Left lung (tissue), 10 donors: ENCODE measurements around the gene SBF1. TPM values are rescaled to one million over a fixed set of nuclear protein-coding genes. Genes with fewer than 3 reads are reported as not detected.

ENCODE experiments used
- ATAC-seq: fragments of 200-7000 bp; cut with Tn5 transposase; one replicate; pipeline ENCODE4 v1.9.1; 2020; ENCODE audit warnings: moderate library complexity
- DNase-seq, 4 donors: peaks; one replicate each; pipeline ENCODE4 v3.0.0-alpha.2; 2013 to 2020
- H3K27ac ChIP-seq, 2 donors: fragments of 200-600 bp; sonication (generic) in 1 of 2; one replicate each; pipeline versions ENCODE4 v1.5.0 to v1.8.0; 2020 to 2021
- H3K27me3 ChIP-seq, 2 donors: fragments of 200-600 bp; sonication (generic) in 1 of 2; one replicate each; pipeline versions ENCODE4 v1.5.0 to v1.8.0; 2020 to 2021
- H3K36me3 ChIP-seq, 2 donors: fragments of 200-600 bp; sonication (generic) in 1 of 2; one replicate each; pipeline versions ENCODE4 v1.5.0 to v1.8.0; 2020 to 2021
- H3K4me1 ChIP-seq, 2 donors: fragments of 200-600 bp; one replicate each; pipeline ENCODE4 v1.8.0; 2021
- H3K4me3 ChIP-seq, 2 donors: fragments of 200-600 bp; sonication (generic) in 1 of 2; one replicate each; pipeline versions ENCODE4 v1.5.0 to v1.8.0; 2020 to 2021; ENCODE audit warnings: mild to moderate bottlenecking in 1 of 2
- H3K9me3 ChIP-seq, 2 donors: fragments of 200-600 bp; sonication (generic) in 1 of 2; one replicate each; pipeline versions ENCODE4 v1.5.0 to v1.8.0; 2020 to 2021
- intact Hi-C, 2 donors: fragments of 100-400 bp; cut with DNase I; formaldehyde crosslinking; loops; one replicate each; pipeline versions ENCODE4 v1.11.2 to v1.14.2; 2022
- polyA plus RNA-seq, 6 donors: library from polyadenylated mRNA; unstranded; fragments of 120-200 nt; gene quantifications; one replicate each; pipeline ENCODE4 v1.2.1, GENCODE V29; 2013; ENCODE audit not compliant: insufficient read length in 6 of 6
- total RNA-seq, 2 donors: library from RNA; stranded (reverse); fragmentation: NEBNext Ultra II Directional; extraction: Animal tissue kit (Norgen Biotek cat#: 25700); gene quantifications; one replicate each; pipeline ENCODE4 v1.2.1, GENCODE V29; 2021
- TF ChIP-seq, protein P1 (sequence below), 2 donors: fragments of 200-600 bp; sonication (generic) in 1 of 2; IDR thresholded peaks; one replicate each; pipeline versions ENCODE4 v1.5.0 to v1.8.0; 2021; ENCODE audit warnings: antibody characterized with exemption in 2 of 2
- donor health status: DM: no; HTN: yes; CAD: no.
- donor health status: DM: no; HTN: no; CAD: no.

SBF1 gene
- total and polyA plus RNA-seq, 8 donors: 31.6 to 69.9 (median 41.9) TPM

DNA sequence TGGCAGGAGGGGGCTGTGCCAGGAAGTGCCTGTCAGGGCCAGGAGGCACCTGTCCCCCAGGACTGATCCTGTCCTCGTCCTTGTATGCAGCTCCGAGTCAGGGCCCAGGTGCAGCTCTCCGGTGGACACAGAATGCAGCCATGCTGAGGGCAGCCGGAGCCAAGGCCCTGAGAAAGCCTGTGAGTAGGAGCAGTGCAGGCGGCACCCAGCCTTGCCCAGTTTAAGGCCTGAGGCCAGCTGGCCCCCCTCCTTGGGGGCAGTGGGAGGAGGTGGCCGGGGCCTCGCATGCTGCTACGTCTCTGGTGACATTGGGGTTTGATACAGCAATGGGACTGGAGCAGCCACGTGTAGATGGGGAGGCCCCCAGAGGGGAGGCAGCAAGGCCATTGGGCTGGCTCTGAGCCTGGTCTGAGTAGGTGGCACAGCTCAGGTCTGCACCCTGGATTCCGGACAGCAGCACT is 34.9 kb downstream of the SBF1 start:
- intact Hi-C loops: no loop called here
- Histone ChIP-seq H3K36me3 (peaks cover 0 to 96% of the 10 kb centered on the region in 2 donors), H3K4me3 (no peak overlapping the region), H3K27ac (no peak overlapping the region), H3K4me1 (peaks cover 8 to 10% of the 10 kb centered on the region in 2 donors), H3K27me3 (no peaks in the 10 kb centered on the region), H3K9me3 (no peaks in the 10 kb centered on the region)
- TF ChIP-seq, protein P1, sequence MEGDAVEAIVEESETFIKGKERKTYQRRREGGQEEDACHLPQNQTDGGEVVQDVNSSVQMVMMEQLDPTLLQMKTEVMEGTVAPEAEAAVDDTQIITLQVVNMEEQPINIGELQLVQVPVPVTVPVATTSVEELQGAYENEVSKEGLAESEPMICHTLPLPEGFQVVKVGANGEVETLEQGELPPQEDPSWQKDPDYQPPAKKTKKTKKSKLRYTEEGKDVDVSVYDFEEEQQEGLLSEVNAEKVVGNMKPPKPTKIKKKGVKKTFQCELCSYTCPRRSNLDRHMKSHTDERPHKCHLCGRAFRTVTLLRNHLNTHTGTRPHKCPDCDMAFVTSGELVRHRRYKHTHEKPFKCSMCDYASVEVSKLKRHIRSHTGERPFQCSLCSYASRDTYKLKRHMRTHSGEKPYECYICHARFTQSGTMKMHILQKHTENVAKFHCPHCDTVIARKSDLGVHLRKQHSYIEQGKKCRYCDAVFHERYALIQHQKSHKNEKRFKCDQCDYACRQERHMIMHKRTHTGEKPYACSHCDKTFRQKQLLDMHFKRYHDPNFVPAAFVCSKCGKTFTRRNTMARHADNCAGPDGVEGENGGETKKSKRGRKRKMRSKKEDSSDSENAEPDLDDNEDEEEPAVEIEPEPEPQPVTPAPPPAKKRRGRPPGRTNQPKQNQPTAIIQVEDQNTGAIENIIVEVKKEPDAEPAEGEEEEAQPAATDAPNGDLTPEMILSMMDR (IDR thresholded peaks at IDR 0.05): no peak
- no peak for ATAC-seq
- peak in 1 of 4 donors; percentile 51 for DNase-seq

DNA sequence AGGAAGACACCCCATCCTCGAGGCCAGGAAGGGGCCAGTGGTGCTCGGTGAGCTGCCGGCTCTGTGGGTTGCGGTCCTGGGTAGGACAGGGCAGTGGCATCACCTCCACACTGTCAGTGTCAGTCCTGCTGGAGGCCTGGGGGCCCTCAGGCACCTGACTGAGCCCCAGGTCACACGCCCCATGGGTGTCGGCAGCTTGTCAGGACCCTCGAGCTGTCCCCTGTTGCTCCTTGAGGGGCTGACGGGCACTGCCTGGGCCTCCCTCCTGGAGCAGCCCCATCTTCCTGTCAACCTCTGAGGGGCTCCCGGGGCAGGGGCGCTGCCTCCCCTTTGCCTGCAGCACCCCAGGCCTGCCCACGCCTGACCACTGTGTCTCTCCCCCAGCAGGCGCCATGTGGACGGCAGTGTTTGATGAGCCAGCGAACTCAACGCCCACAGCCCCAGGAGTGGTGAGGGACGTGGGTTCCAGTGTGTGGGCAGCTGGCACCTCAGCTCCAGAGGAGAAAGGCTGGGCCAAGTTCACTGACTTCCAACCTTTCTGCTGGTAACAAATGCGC is 35.4 kb downstream of the SBF1 start:
- intact Hi-C loops: no loop called here
- no peak for ATAC-seq
- Histone ChIP-seq H3K27me3 (no peaks in the 10 kb centered on the region), H3K4me1 (peaks cover 5 to 8% of the 10 kb centered on the region in 2 donors), H3K4me3 (no peak overlapping the region), H3K27ac (no peak overlapping the region), H3K9me3 (no peaks in the 10 kb centered on the region), H3K36me3 (peaks cover 0 to 95% of the 10 kb centered on the region in 2 donors)
- peak in 1 of 4 donors; percentile 69 for DNase-seq
- TF ChIP-seq, protein P1 (IDR thresholded peaks at IDR 0.05): no peak

DNA sequence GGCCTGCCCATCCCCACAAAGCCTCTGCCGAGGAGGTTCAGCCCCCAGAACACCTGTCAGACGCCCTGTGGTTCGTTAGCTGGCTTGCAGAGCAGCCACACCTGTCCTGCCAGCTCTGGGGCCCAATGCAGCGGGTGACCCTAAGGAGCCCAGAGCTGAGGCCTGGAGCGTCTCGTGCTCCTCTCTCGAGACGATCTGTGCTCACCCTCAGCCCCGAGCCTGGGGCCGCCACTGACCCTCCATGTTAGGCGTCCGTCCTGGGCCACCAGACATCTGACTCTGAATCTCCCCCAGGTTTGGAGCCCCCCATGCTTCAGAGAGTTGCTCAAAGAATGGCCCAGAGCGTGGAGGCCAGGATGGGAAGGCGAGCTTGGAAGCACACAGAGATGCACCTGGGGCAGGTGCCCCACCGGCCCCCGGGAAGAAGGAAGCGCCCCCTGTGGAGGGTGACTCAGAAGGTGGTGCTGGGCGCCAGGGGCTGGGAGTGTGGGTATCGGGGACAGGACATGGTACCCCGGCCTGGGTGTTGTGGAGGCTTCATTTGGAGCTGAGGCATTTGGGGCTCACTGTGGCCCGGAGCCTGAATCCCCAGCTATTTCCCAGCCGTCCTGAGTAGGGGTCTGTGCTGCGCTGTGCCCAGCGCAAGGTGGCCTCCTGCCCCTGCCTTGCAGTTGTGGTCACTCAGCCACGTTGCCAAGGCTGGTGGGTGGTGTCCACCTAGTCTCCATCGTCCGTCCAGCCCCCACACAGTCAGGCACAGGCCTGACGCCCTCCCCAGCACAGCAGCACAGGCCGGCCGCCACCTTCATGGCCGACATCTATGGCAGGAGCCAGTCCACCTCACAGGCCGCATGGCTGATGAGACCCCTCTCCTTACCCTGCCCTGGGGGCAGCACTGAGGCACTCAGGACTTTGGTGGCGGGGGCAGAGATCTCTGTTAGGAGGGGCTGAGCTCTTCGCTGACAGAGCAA is 36.2 kb downstream of the SBF1 start:
- H3K4me3 ChIP-seq: no peak overlapping the region
- peaks cover 0 to under 1% of the 10 kb centered on the region in 2 donors for H3K4me1 ChIP-seq
- no peak overlapping the region for H3K27ac ChIP-seq
- H3K27me3 ChIP-seq: no peaks in the 10 kb centered on the region
- peaks cover 0 to 88% of the 10 kb centered on the region in 2 donors for H3K36me3 ChIP-seq
- ATAC-seq (no peak), DNase-seq (peak in 1 of 4 donors; percentile 73)
- TF ChIP-seq, protein P1 (IDR thresholded peaks at IDR 0.05): no peak
- intact Hi-C loops: no loop called here
- no peaks in the 10 kb centered on the region for H3K9me3 ChIP-seq

DNA sequence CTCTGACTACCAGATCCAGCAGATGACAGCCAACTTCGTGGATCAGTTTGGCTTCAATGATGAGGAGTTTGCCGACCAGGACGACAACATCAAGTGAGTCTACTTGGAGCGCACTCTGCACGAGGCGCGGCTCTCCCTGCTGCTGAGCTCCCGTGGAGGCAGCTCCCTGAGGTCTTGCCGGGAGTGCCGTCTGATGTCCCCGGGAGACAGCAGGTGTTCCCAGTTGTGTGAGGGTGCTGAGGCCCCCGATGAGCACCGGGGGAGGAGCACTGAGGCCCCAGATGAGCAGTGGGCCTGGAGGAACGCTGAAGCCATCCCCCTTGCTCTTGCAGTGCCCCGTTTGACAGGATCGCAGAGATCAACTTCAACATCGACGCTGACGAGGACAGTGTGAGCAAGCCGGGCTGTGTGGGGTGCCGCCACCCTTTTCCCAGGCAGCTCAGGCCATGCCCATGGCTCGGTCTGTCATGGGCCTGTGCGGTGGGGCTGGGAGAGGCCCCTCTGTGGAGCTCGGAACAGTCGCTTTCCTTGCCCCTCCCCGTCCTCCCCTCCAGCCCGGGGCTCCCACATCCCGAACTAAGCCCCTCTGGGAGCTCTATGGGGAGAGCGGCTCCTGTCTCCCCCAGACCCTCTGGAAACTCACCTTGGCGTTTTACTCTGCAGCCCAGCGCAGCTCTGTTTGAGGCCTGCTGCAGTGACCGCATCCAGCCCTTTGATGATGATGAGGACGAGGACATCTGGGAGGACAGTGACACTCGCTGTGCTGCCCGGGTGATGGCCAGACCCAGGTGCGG is 37.1 kb downstream of the SBF1 start:
- DNase-seq (peak in 1 of 4 donors; percentile 61), ATAC-seq (no peak)
- Histone ChIP-seq H3K4me1 (no peaks in the 10 kb centered on the region), H3K27ac (no peak overlapping the region), H3K36me3 (peaks cover 0 to 83% of the 10 kb centered on the region in 2 donors), H3K4me3 (no peak overlapping the region), H3K27me3 (no peaks in the 10 kb centered on the region), H3K9me3 (no peaks in the 10 kb centered on the region)
- intact Hi-C loops: no loop called here
- TF ChIP-seq, protein P1 (IDR thresholded peaks at IDR 0.05): no peak
